Neural progenitor cell (in vitro differentiated cells): ENCODE results near the gene ST7.

Experiments used
- EZH2phosphoT487 ChIP-seq: fragments of 200-600 bp; sonication (generic); IDR thresholded peaks from 2 replicates; pipeline ENCODE4 v1.6.1; 2017; ENCODE audit warnings: antibody characterized with exemption
- TF ChIP-seq, protein P1 (sequence below): fragments of 200-600 bp; sonication (generic); IDR thresholded peaks from 2 replicates; pipeline ENCODE4 v1.5.1; 2017; ENCODE audit warnings: antibody characterized with exemption, mild to moderate bottlenecking

DNA sequence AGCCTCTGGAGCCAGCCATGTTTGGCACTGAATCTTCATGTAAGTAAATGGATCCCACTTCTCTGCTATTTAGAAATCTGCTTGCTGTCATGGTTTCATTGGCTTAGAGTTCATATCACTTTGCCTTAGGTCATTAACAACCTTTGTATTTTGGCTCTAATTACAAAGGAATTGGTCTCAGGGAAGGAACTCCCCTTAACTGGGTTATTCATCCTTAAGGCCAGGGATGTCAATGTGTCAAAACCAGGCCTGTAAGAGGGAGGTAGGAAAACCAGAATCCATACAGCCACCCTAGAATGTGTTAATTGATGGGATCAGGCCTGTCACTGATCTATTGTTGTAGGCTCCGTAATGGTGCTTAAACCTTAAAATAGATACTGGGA, 67.3 kb downstream of the ST7 start:
- TF ChIP-seq, protein P1, sequence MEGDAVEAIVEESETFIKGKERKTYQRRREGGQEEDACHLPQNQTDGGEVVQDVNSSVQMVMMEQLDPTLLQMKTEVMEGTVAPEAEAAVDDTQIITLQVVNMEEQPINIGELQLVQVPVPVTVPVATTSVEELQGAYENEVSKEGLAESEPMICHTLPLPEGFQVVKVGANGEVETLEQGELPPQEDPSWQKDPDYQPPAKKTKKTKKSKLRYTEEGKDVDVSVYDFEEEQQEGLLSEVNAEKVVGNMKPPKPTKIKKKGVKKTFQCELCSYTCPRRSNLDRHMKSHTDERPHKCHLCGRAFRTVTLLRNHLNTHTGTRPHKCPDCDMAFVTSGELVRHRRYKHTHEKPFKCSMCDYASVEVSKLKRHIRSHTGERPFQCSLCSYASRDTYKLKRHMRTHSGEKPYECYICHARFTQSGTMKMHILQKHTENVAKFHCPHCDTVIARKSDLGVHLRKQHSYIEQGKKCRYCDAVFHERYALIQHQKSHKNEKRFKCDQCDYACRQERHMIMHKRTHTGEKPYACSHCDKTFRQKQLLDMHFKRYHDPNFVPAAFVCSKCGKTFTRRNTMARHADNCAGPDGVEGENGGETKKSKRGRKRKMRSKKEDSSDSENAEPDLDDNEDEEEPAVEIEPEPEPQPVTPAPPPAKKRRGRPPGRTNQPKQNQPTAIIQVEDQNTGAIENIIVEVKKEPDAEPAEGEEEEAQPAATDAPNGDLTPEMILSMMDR, result no peak
- no peak for TF ChIP-seq EZH2phosphoT487
